Epithelial cell of prostate (primary cell): ENCODE data around the gene TSPAN2.
A peak's percentile ranks its signal among the peaks of the same experiment; 100 is the strongest.
"Not testable (repeated sequence)": the region's sequence is repeated elsewhere in the genome, so short reads cannot be mapped to it uniquely, and the experiment has no call there.

ENCODE experiments used
- DNase-seq: peaks from one replicate; pipeline ENCODE4 v3.0.0-alpha.2; 2011; ENCODE audit warnings: low read depth, low spot score
- H3K27ac ChIP-seq: fragments of 450-650 bp; 2 replicates; pipeline ENCODE4 v1.5.1; 2017; ENCODE audit warnings: mild to moderate bottlenecking

TSPAN2 gene

DNA sequence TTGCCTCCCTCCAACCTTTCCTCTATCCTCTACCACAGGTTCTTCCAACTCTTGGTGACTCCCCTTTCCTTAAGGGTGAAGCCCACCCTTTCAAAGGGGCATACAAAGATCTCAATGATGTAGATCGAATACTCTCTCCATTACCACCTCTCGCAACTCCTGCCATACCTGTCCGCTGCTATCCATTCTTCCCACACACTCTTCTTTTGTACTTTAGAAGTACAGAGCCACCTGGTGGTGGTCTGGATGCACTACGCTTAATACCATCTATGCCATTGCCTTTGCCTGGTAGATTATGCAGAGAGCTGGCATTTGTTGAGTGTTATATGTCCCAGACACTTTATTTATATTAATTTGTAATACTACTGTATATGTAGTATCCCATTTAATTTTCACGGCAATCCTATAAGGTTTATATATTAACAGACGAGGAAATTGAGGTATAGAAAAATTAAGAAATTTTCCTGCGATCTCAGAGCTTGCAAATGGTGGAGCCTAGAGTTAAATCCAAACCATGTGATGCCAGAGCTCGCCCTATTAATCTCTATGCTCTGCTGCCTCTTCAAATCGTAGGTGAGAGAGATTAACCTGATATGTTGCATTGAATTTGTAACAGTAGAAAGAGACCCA is 36.7 kb downstream of the TSPAN2 start:
- peak overlapping the region; percentile 45 for H3K27ac ChIP-seq
- DNase-seq, result no peak

DNA sequence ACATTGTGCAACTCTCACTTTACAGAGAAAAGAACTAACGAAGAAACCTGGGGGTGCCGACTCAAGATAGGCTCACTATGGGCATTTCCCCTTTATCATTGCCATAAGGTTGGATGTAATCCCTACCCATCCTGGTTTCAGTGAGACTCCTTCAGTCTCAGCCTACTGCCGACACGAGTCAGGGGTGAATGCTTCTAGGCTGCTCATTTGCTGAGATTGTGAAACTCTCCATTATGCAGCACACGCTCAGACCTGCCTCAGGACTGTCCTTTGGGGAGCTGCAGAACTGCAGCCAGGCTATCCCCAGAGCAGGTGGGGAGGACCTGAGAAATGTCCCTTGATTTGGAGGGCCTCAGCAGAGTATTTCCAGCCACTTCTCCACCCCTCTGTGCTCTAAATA is 37.5 kb downstream of the TSPAN2 start:
- peak overlapping the region; percentile 45 for H3K27ac ChIP-seq
- peak; percentile 66 for DNase-seq

DNA sequence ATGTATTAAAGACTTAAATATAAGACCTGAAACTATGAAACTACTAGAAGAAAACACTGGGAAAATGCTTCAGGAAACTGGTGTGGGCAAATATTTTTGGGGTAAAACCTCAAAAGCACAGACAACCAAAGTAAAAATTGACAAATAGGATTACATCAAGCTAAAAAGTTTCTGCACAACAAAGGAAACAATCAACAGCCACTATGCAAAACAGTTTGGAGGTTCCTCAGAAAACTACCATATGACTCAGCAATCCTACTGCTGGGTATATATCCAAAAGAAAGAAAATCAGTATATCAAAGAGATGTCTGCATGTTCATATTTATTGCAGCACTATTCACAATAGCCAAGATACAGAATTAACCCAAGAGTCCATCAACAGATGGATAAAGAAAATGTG is 42.6 kb downstream of the TSPAN2 start:
- no peak overlapping the region for H3K27ac ChIP-seq
- no peak for DNase-seq

DNA sequence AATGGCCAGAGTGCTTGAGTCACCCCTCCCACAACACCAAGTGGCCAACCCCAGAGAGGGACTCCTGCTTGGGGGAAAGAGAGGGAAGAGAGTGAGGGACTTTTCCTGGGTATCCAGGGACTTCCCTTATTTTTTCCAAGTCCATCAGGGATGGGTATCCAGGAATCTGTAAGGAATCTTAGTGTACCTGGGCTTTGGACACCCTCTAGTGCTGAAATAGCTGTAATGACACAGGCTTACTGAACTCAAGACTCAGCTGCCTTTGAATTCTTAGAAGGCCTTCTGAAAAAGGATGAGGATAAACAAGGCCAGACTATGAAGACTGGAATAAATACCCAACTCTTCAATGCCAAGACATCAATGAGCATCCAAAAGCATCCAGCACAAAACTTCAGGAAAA is 47.6 kb downstream of the TSPAN2 start:
- no peak for DNase-seq
- no peak overlapping the region for H3K27ac ChIP-seq

DNA sequence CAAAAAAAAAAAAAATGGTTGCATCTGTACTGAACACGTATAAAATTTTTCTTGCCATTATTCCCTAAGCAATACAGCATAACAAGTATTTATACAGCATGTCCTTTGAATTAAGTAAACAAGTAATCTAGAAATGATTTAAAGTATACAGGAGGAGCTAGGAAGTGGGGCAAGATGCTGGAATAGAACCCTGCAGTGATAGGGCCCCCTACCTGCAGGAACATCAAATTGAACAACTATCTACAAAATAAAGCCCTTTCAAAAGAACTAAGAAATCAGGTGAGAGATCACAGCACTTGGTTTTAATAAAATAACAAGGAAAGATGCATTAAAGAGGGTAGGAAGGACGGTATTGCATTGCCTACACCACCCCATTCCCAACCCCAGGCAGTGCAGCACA is 48.8 kb downstream of the TSPAN2 start:
- no peak for DNase-seq

DNA sequence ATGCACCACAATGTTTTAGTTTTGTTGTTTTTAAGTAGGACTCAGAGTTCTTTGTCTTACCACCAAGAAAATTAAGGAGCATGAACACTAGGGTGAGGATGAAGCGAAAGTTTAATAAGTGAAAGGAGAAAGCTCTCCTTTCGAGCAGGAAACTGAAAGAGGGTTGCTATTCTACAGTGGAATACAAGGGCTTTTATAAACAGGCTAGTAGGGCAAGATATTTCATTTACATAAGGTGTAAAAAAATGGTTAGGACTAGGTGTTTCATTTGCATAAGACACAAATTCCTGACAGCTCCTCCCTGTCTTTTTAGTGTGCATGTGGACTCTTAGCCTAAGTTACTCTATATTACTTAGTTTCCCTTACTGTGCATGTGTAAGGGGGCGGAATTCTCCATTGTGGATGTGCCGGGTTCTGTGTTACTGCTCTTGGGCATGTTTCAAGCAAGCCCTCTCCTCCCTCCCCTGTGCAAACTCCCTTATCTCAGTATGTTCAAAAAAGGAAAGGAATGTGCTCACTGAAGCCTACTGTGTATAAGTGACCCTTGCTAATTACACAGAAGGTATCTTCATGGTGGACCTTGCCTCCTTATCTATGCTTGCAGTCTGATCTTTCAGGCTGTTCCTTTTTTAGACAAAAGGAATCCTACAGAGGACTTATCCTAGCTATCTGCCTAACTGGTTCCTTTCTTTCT is 52.3 kb downstream of the TSPAN2 start:
- no peak overlapping the region for H3K27ac ChIP-seq
- no peak for DNase-seq

More for the DNA sequence above, 48.8 kb downstream of the TSPAN2 start:
- H3K27ac ChIP-seq, result no peak overlapping the region

DNA sequence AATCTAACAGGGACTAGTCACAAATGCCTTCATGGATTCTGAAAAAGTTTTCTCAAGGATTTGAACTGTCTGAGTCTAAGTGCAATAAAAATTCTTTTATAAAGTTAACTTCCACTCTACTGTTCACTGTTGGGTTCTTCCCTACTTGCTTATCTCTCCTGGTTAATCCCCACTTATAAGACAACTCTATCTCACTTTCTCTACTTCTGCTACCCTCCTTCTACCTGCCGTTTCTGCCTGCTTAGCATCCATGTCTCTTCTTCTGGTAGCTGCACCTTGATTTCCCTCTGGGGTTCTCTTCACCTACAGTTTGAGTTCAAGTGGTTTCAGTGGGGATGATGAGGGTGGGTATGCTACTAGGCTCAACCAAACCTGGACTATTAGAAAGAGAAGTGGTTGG is 53.7 kb downstream of the TSPAN2 start:
- DNase-seq, result no peak

DNA sequence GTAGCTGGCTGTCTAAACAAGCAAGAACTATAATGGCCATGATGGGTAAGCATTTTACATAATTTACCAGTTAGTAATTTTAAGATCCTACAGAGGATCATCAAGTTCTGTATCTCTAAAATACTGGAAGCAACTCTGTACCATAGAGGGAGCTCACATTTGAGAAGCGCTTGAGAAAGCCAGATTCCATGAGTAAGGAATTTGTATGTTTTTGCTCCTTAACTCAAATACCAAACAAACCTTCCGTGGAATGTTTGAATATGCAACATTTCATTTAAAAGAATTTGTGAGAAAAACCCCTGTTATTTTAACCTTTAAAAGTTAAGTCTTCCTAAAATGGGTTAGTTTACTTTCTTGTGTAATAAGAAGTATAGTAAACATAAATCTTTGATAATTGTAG is 57.7 kb downstream of the TSPAN2 start:
- DNase-seq, result no peak

More for the DNA sequence above, 53.7 kb downstream of the TSPAN2 start:
- no peak overlapping the region for H3K27ac ChIP-seq

DNA sequence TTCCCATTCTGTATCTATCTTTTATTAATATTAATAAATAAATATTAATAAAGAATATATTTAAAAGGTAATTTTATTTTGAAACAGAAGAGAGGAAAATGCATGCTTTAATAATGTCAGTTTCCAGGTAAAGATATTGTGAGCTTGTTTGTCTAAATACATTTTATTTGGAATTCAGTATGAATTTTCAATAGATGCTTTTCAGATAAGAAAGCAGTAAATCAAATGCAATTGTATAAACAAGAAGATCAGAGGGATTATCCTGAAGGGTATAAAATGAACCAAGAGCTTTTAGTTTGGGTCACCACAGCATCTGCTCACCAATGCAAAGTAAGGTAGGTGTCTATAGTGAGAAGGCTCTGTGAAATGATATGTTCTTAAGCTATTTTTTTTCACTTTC is 59.8 kb downstream of the TSPAN2 start, which contains the start of gene TSHB:
TSHB (plus strand) TSS at position 301 of the 400 bp plus-strand sequence. CDS start 3,537 bp downstream, outside the sequence.
- no peak within 1 kb of the TSS for H3K27ac ChIP-seq
- DNase-seq, result no peak

More for the DNA sequence above, 57.7 kb downstream of the TSPAN2 start:
- no peak overlapping the region for H3K27ac ChIP-seq

DNA sequence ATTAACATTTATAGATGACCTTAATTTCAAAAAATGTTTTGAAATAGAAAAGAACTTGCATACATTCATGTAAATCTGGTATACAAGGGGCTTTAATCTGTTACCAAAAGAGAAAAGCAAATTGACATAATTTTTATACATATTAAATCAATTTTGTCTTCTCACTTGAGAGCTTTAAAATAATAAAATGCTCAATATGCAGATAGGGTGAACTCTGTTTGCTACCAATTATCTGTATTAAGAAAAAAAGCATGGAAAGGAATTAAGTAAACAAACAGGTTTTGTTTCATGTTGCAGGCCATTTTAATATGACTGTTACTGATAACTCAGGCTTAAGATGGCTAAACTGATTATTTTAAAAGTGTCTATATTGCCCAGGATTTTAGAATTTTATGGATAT is 65.7 kb downstream of the TSPAN2 start:
- no peak overlapping the region for H3K27ac ChIP-seq
- no peak for DNase-seq

DNA sequence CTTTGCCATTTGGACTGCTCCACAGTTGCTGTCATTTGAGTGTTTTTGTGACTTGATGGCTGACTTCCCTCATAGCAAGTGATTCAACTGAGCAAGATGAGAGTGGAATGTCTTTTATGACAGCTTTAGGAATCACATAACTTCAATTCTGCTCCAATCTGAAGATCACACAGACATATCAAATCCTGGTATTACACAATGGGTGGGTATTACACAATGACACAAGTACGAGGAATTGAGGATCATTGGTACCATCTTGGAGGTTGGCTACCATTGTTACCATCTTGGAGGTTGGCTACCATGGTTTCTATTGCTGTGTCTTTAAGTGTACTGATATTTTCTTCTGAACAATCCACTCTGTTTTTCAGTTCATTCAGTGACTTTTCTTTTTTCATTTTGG is 68.2 kb downstream of the TSPAN2 start:
- no peak overlapping the region for H3K27ac ChIP-seq
- DNase-seq, result no peak

DNA sequence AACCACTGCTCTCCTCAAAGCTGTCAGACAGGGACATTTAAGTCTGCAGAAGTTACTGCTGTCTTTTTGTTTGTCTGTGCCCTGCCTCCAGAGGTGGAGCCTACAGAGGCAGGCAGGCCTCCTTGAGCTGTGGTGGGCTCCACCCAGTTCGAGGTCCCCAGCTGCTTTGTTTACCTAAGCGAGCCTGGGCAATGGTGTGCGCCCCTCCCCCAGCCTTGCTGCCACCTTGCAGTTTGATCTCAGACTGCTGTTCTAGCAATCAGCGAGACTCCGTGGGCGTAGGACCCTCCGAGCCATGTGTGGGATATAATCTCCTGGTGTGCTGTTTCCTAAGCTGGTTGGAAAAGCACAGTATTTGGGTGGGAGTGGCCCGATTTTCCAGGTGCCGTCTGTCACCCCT is 69.8 kb downstream of the TSPAN2 start:
- H3K27ac ChIP-seq, DNase-seq: not testable (repeated sequence)

DNA sequence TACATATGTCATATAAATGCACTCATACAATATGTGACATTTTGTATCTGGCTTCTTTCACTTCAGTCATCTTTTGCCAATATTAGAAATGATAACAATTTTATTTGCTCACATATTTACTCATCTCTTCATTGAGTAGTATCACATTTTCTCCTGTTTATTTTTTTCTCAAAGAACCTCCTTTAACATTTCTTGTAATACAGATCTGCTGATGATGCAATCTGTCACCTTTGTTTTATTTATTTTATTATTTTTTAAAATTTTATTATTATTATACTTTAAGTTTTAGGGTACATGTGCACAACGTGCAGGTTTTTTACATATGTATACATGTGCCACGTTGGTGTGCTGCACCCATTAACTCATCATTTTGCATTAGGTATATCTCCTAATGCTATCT is 75.5 kb downstream of the TSPAN2 start:
- DNase-seq, result no peak
- H3K27ac ChIP-seq, result no peak overlapping the region

DNA sequence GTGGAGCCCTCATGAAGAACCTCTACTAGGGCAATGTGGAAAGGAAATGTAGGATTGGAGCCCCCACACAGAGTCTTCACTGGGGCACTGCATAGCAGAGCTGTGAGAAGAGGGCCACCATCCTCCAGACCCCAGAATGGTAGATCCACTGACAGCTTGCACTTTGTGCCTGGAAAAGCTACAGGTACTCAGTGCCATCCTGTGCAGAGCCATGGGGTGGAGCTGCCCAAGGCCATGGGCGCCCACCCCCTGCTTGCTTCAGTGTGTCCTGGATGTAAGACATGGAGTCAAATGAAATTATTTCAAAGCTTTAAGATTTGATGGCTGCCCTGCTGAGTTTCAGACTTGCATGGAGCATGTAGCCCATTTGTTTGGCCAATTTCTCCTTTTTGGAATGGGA is 76.9 kb downstream of the TSPAN2 start:
- H3K27ac ChIP-seq, result no peak overlapping the region
- no peak for DNase-seq

DNA sequence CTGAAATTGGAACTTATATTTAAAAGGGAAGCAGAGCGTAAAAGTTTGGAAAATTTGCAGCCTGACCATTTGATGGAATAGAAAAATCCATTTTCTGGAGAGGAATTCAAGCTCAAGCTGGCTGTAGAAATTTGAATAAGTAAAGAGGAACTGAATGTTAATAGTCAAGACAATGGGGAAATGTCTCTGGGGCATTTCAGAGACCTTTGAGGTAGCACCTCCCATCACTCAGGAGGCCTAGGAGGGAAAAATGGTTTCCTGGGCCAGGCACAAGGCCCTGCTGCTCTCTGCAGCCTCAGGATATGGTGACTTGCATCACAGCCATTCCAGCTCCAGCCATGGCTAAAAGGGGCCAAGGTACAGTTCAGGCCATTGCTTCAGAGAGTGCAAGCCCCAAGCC is 77.3 kb downstream of the TSPAN2 start:
- H3K27ac ChIP-seq, result no peak overlapping the region
- no peak for DNase-seq

DNA sequence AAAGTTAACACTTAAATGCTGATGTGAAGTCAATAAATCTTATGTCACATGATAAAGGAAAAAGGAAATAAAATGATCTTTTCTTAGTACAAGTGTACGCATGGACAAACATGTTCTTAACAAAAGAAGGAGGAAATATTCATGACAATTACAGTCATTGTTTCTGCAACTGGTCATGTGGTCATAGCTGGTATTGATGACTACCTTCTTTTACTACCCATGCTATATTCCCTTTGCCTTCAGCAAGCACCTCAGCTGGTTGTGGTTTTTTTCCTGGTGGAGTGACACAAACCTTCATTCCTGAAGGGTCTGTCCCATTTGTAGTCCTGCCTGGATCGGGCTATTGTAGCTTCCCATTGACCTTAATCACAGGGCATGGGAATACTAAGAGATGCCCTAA is 83.1 kb downstream of the TSPAN2 start:
- peak overlapping the region; percentile 32 for H3K27ac ChIP-seq
- peak; percentile 27 for DNase-seq
